Ovary (tissue), 9 donors: Measurements from ENCODE around the gene ARAP1. TPM values are rescaled to one million over a fixed set of nuclear protein-coding genes. Genes with fewer than 3 reads are reported as not detected.

Source experiments
- DNase-seq, 5 donors: peaks; one replicate each; pipeline ENCODE4 v3.0.0-alpha.2; 2019 to 2020
- H3K27ac ChIP-seq, 2 donors: fragments of 200-600 bp; one replicate each; pipeline versions ENCODE4 v1.5.1 to v1.8.0; 2019 to 2022
- H3K27me3 ChIP-seq: fragments of 200-600 bp; one replicate; pipeline ENCODE4 v1.8.0; 2022
- H3K36me3 ChIP-seq: fragments of 200-600 bp; sonication (generic); one replicate; pipeline ENCODE4 v1.5.1; 2019
- H3K4me1 ChIP-seq: one replicate; pipeline ENCODE4 v1.8.1; 2013; ENCODE audit warnings: mild to moderate bottlenecking, moderate library complexity; ENCODE audit not compliant: insufficient read depth
- H3K4me3 ChIP-seq: fragments of 200-600 bp; sonication (generic); one replicate; pipeline ENCODE4 v1.5.1; 2017
- H3K9me3 ChIP-seq, 2 donors: fragments of 200-600 bp in 1 of 2; sonication (generic) in 1 of 2; one replicate each; pipeline versions ENCODE4 v1.5.1 to v1.8.1; 2013 to 2019; ENCODE audit warnings: mild to moderate bottlenecking in 1 of 2, moderate library complexity in 1 of 2
- CTCF ChIP-seq, 3 donors: fragments of 450-650 bp in 2 of 3; fragments of 200-600 bp in 1 of 3; IDR thresholded peaks; one replicate each; pipeline versions ENCODE4 v1.5.1 to v1.8.0; 2016 to 2022; ENCODE audit warnings: antibody characterized with exemption in 3 of 3, mild to moderate bottlenecking in 1 of 3
- EP300 ChIP-seq: sonication (generic); formaldehyde crosslinking; IDR thresholded peaks from one replicate; pipeline ENCODE4 v1.6.1; 2017; ENCODE audit warnings: antibody characterized with exemption
- POLR2A ChIP-seq: fragments of 450-650 bp; IDR thresholded peaks from one replicate; pipeline ENCODE4 v1.6.1; 2017; ENCODE audit warnings: antibody characterized with exemption, mild to moderate bottlenecking, moderate library complexity
- WGBS, 3 donors: extraction: QIAGEN DNeasy Blood & Tissue Kit in 1 of 3; methylation state at CpG; one replicate each; pipeline versions ENCODE4 v1.1.5 to v1.1.7; 2013 to 2017; 5-methylcytosine and 5-hydroxymethylcytosine counted together
- intact Hi-C, 4 donors: fragments of 100-400 bp; cut with DNase I; formaldehyde crosslinking; loops; one replicate each; pipeline versions ENCODE4 v1.11.0 to v1.15.1; 2022 to 2023
- polyA plus RNA-seq, 2 donors: library from polyadenylated mRNA; stranded (reverse); fragments of 200-250 nt in 1 of 2; fragments of 350-450 nt in 1 of 2; fragmentation: Illumina TruSeq in 1 of 2; extraction: RNeasy Lipid Tissue Mini Kit (QIAGEN cat#74804) in 1 of 2; gene quantifications; one replicate each; pipeline ENCODE4 v1.2.3, GENCODE V29; 2013 to 2014
- total RNA-seq, 7 donors: library from RNA; depleted of rRNA in 2 of 7; stranded (reverse); fragments of >200 nt in 2 of 7; fragmentation: NEBNext Ultra II Directional in 3 of 7; extraction: Animal tissue kit (Norgen Biotek cat#: 25700) in 3 of 7; gene quantifications; one replicate each; pipeline versions ENCODE4 v1.1.0 to v1.2.4, GENCODE V29; 2016 to 2023
- donor health status: DM: no; HTN: no; CAD: no; lungs with moderate emphysema.
- donor health status: DM: no; HTN: no; CAD: no.
- donor health status: Bipolar disorder and iron deficiency.
- donor health status: DM: yes; HTN: yes; CAD: no.
- donor health status: DM: no; HTN: no; CAD: no.
- donor health status: DM: yes; HTN: yes; CAD: no.

The ARAP1 gene
- total and polyA plus RNA-seq, 9 donors = 39.0 to 162 (median 79.0) TPM

DNA sequence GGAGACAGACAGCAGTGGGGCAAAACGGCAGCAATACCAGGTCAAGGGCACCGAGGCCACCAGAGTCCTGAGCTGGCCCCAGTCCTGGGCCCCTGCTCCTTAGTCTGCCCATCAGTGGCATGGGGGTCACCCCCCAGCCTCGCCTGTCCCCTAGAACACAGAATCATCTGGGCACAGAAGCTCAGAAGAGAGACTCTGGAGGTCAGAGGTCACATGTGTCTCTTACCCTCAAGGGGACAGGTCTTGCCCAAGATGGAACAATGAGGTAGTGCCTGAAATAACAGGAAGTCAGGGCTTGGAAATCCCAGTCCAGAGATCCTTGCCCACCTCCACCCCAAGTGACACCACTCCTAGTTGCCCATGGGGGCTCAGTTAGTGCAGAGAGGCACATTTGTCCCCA is 98.6 kb downstream of the ARAP1 start:
- H3K27me3 ChIP-seq = no peaks in the 10 kb centered on the region
- no peak for DNase-seq
- no peak overlapping the region for H3K4me3 ChIP-seq
- H3K9me3 ChIP-seq = no peaks in the 10 kb centered on the region
- no peaks in the 10 kb centered on the region for H3K4me1 ChIP-seq
- TF ChIP-seq POLR2A (no peak), EP300 (no peak), CTCF (IDR thresholded peaks at IDR 0.05) (no peak)
- H3K36me3 ChIP-seq = no peaks in the 10 kb centered on the region
- 60 to 74% (median 61%) methylated on average over 3 of the region's 3 CpGs for WGBS, 3 donors
- intact Hi-C loops = no loop called here
- no peak overlapping the region for H3K27ac ChIP-seq

DNA sequence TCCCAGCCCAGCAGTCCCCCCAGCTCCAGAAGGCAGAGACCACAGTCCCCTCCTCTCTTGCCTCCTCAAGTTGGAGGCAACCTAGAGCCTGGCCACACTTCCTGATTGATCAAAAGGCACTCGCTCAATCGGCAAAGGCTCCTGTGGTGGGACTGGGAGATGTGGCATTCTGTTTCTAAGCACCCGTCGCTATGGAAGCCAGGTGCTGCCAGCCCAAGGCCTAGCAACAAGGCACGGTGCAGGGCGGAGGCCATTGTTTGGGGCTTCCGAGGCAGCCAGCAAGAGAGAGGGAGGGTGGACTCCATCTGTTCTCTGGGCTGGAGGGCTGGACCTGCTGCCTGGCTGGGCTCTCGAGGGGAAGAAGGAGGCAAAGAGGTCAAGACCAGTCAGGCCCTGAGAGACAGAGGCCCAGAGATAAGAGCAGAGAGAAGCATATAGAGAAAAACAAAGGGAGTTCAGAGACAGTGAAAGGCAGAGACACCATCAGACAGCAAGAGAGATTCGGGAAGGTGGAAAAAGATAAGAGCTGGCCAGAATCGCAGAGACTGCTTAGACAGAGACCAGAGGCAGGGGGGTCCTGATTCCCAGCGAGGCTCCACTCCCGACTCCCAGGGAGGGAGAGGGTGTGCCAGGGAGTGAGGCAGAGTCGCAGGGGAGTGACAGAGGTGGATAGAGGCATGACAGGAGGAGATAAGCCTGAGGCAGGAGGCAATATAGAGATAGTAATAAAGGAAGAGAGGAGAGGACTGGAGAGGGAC is 99.2 kb downstream of the ARAP1 start:
- H3K4me3 ChIP-seq = no peak overlapping the region
- WGBS, 3 donors = 48 to 62% (median 50%) methylated on average over 13 of the region's 13 CpGs
- H3K27me3 ChIP-seq = no peaks in the 10 kb centered on the region
- DNase-seq = no peak
- TF ChIP-seq CTCF (IDR thresholded peaks at IDR 0.05) (no peak), EP300 (no peak), POLR2A (no peak)
- intact Hi-C loops = no loop called here
- H3K4me1 ChIP-seq = no peaks in the 10 kb centered on the region
- H3K27ac ChIP-seq = no peak overlapping the region
- H3K9me3 ChIP-seq = no peaks in the 10 kb centered on the region
- H3K36me3 ChIP-seq = no peaks in the 10 kb centered on the region

GRCh38 chr11:72652133-72652532 is 100.1 kb downstream of the ARAP1 start:
- Histone ChIP-seq H3K36me3 (no peaks in the 10 kb centered on the region), H3K4me3 (no peak overlapping the region), H3K4me1 (no peaks in the 10 kb centered on the region), H3K9me3 (no peaks in the 10 kb centered on the region), H3K27ac (no peak overlapping the region), H3K27me3 (no peaks in the 10 kb centered on the region)
- no peak for TF ChIP-seq POLR2A
- TF ChIP-seq CTCF (IDR thresholded peaks at IDR 0.05) = no peak
- TF ChIP-seq EP300 = no peak
- DNase-seq = no peak
- intact Hi-C loops = no loop called here

GRCh38 chr11:72649215-72649976 is 102.8 kb downstream of the ARAP1 start:
- WGBS, 3 donors = 68 to 73% (median 69%) methylated on average over 5 of the region's 5 CpGs
- TF ChIP-seq CTCF (IDR thresholded peaks at IDR 0.05) (no peak), EP300 (no peak), POLR2A (no peak)
- no peak for DNase-seq
- Histone ChIP-seq H3K27ac (no peak overlapping the region), H3K4me3 (no peak overlapping the region), H3K4me1 (no peaks in the 10 kb centered on the region), H3K9me3 (no peaks in the 10 kb centered on the region), H3K27me3 (no peaks in the 10 kb centered on the region), H3K36me3 (no peaks in the 10 kb centered on the region)
- intact Hi-C loops = loop anchor here in 2 of 4 donors (10.0 kb wide), 1 partner anchor 175 kb away; no protein-coding TSS in a partner anchor
